HL-60/S4 treated with retinoic acid at 250 ng/mL for 4 days and 3 days (cell line): ENCODE measurements around the gene PPP6R2.

ENCODE experiments used
- in situ Hi-C: fragments of 300-500 bp; cut with MboI; formaldehyde crosslinking; loops from 2 replicates; pipeline ENCODE4 v1.7.0; 2022; ENCODE audit warnings: low sequenced_read_pairs

PPP6R2 gene

GRCh38 chr22:50342651-50343540 lies at the start of gene PPP6R2:
PPP6R2 (plus strand) TSS chr22:50343327; CDS start chr22:50393909, 50,582 bp downstream.
- in situ Hi-C loops: no loop called here

GRCh38 chr22:50293441-50294318 lies 49.4 kb upstream of the PPP6R2 start:
- in situ Hi-C loops: no loop called here

GRCh38 chr22:50294319-50294656 lies 48.8 kb upstream of the PPP6R2 start:
- in situ Hi-C loops: no loop called here

DNA sequence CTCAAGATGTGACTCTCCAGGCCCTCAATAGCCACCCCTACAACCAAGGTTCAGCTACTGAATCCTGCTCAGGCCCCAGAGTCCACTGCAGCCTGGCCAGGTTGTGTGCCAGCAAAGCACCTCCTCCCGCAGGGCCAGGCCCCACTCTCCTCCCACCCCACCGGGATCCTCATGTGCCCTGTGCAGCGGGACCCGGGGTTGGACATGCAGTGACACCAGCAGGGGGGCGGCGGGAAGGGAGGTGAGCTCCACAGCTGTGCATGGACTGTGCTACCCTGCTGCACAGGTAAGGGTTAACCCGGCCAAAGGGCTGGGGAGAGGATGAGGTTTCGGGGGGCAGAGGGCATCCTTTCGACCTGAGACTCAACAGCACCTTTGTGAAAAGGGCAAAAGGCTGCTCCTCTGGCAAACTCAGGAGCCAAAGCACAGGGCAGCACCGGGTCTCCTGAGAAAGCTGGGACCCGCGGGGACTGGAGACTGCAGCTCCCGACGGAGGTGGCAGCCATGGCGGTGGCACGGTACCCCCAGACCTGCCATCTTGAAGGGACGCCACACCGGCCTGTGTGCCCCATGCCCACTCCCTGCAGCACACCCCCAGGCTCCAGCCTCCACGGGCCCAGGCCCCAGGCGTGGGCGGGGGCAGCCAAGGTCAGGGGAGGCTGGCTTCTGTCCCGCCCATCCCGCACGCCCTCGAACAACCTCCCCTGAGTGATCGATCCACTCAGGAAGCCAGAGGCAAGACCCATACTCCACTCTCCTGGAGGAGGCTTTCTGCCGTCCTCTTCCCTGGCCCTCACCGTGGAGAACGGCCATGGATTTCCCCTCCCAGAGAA lies 46.3 kb upstream of the PPP6R2 start:
- in situ Hi-C loops: no loop called here

DNA sequence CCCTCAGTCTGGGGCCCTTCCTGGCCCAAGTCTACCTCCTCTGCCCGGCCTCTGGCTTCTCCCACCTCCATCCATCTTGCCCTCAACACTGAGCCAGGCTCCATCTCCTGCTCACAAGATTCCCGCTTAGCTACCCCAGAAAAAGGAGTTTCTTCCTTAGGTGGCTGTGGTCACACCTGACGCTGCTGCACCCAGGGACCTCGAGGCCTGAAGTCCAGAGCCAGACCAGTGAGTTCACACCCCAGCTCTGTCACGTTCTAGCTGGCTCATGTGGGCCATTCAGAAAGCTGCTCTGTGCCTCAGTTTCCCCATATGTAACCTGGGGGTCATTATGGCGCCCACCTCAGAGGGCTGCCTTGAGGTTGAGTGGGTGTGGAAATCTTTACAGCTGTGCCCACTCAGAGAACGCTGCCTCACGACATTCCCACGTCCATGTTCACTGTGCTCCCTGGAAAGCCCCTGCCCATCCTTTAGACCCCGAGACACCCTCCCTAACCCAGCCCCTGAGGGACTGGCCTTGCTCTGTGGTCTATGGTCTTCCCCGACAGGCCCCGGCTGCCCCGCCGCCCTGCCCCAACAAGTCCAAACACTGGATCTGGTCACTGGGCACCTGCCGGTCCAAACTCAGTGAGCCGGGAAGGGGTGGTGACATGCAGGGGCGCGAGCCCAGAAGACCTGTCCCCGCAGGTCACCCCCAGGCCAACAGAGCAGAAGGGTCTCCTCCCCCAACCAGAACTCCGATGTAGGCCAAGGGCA lies 45.4 kb upstream of the PPP6R2 start:
- in situ Hi-C loops: no loop called here

GRCh38 chr22:50298266-50298637 lies 44.9 kb upstream of the PPP6R2 start:
- in situ Hi-C loops: no loop called here

DNA sequence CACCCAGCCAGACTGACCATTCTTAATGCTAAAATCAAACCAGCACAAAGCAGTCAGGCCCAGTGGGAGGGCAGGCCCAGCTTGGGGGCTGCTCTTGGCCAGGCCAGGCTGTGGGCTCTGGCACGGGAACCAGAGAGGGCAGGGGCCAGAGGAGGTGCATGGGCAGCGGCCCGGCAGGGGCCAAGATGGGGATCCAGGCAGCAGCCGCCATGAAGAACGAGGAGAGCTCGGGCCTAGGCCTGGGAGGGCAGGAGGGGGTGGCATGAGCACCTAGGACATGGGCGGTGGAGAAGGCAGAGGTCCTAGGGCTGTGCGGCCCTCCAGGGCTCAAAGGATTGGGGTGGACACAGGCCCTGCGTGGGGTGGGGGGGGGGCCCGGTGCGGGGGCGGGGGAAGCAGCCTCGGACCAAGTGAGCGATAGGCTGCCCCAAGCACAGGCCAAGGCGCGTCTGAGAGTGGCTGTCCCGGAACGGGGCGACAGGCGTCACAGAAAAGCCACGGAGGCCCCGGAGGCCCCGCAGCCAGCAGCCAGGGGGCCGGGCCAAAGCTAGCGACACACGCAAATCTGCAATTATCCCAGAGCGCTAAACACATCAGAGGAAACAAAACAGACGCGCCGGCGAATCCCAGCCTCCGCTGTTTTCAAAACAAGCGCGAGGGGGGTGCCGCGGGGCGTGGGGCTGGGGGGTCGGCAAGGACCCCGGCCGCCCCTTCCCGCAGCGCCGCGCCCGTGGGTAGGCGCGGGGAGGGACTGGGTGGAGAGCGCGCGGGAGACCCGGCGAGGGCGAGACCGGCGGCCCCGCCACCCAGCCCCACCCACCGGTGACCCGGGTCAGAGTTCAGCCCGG lies 44.0 kb upstream of the PPP6R2 start:
- in situ Hi-C loops: no loop called here

DNA sequence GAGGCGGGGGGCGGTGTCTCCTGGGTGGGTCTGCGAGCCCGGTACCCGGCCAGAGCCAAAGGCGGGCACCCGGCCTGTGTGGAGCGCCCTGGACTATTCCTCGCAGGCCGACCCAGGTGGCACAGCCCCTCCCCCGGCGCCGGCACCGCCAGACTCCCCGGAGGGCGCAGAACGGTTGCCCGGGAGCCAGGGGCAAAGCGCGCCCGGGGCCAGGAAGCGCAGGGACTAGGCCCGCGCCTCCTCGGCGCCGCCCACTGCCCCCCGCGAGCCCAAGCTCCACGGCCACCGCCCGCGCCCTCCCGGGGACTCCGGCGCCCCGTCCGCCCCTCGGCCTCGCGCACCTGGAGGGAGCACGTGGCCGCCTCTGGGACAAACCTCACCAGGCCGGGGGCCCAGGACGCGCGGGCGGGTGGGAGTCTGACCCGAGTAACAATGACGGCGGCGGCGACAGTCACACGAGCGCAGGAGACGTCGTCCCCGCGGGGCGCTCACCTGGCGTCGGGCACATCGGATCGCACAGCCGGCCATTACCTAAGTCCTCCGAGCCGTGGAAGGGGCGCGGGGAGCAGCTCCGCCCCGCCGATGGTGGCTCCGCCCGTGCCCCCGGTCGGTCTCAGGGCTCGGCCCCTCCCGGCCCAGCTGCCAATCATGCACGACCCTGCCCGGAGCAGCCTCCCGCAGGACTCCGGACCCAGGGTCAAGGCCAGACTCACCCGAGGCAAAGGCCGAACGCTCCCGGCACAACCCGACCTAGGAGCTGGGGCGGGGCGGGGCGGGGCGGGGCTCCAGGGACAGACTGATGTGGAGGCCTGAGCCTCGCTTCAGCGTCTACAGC lies 43.1 kb upstream of the PPP6R2 start:
- in situ Hi-C loops: no loop called here

- in situ Hi-C loops: no loop called here
Measured at GRCh38 chr22:50300620-50301257, 42.4 kb upstream of the PPP6R2 start.

DNA sequence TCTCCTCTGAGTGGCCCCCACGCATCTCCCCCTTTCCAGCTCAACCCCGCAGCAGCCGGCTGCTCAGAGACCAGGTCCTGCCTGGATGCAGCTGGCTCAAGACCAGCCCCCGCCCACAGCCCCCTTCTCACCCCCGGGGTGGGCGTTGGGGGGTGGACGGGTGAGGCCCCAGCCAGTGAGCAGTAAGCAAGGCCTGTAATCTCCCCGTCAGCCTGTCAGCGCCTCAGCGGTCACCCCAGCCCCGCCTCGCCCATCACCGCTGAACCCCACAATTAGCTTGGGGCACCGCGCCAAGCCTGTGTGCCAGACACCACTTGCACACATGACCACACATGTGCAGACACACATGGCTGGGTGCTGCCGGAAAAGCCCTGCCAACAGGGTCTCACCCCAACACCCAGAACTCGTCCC lies 41.5 kb upstream of the PPP6R2 start:
- in situ Hi-C loops: no loop called here

DNA sequence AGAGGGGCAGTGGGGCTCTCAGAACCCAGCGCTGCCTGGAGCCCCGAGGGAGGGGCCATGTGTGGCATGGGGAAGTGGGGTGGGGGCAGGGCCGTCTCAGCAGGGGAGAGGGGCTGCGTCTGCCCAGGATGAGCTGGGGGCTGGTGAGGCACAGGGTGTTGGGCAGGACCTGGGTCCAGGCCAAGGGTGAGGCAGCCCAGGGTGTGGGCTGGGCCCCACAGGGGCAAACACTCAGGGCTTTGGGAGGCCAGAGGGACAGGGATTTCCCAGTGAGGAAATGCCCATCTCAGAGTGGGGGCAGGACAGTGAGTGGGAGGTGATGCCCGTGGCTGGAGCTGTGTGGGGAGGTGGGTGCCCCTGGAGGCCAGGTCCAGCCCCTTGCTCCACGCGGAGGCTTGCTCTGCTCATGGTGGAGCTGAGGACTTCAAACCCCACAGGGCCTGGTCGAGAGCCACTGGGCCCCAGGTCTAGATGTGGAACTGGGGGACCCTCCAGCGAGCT lies 41.0 kb upstream of the PPP6R2 start:
- in situ Hi-C loops: no loop called here

DNA sequence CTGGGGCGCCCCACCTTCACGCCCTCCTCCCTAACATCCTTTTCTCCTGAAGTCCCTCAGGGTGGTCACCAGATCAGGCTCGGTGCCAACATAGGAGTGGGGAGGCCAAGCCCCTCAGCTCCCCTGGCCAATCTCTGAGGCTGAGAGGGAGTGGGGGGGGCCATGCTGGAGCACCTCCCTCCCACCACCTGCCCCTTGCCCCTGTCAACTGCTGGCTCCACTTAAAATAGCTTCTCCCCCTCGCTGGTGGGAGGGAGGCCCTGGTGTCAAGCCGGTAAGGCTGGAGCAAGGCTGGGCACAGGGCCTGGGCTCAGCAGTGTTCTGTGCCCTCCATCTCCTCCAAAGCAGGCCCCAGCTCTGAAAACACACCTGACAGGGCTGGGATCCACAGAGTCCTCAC lies 40.6 kb upstream of the PPP6R2 start:
- in situ Hi-C loops: no loop called here

- in situ Hi-C loops: no loop called here
Measured at GRCh38 chr22:50303515-50303847, 39.6 kb upstream of the PPP6R2 start.

GRCh38 chr22:50303848-50304527 lies 39.1 kb upstream of the PPP6R2 start:
- in situ Hi-C loops: no loop called here

DNA sequence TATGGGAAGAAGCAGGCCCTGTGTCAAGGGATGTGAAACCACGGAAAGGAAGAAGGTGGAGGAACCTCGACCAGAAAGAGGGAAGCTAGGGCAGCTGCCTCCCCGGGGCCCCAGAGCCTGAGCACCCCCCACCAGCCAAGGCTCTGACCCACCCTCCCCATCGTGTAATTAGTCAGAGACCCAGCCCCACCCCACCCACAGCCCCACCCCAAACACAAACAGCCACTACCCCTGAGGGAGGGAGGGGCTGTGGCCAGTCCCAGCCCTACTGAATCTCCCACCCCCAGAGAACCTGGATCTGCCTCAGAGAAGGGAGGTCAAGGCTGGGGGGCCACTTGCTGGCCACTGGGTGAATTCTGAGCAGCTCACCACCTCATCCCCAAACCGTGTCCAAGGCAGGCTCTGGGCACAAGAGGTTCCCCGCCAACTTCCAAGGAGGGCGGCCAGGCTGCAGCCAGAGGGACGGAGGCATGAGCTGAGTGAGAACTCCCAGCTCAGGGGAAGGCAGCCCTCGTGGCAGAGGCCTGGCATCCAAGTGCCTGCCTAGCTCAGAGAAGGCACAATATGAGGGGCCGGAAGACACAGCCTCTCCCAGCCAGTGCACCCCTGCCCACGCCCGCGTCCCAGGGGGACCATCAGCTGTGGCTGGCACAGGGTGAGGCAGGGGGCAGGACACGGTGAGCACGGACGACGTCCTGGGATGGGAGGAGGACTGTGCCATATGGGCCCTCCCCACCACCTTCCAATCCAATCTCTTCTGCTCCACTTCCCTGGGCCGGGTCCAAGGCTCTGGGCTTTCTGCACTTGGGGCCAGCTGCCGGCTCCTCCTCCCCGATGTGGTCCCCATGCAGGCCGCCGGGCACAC lies 38.4 kb upstream of the PPP6R2 start:
- in situ Hi-C loops: no loop called here

DNA sequence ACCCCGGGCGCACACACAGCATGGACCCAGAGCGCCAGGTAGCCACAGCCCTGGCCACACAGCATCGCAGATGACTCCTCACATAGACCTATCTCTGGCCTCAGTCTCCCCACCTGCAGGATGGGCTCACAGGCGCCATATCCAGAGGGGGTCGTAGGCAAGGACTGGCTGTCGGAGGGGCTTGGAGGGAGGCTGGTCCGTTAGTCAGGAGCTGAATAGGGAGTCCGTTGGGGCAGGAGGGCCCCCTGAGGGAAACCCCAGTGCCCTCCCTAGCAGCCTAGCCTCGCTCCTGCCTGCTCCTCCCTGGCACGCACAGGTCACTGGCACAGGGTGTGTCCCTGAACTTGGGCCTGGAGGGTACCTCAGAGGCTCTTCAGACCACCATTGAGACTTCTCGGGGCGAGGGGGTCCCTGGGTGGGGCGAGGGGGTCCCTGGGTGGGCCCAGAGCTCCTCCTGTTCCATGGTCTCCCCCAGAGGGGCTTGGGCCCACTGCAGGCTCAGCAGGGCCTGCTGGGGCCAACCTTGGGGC lies 37.7 kb upstream of the PPP6R2 start:
- in situ Hi-C loops: no loop called here
